Measurements from ENCODE around the gene TEX35.
"Not testable (repeated sequence)": the region's sequence is repeated elsewhere in the genome, so short reads cannot be mapped to it uniquely, and the experiment has no call there.

TEX35 gene

DNA sequence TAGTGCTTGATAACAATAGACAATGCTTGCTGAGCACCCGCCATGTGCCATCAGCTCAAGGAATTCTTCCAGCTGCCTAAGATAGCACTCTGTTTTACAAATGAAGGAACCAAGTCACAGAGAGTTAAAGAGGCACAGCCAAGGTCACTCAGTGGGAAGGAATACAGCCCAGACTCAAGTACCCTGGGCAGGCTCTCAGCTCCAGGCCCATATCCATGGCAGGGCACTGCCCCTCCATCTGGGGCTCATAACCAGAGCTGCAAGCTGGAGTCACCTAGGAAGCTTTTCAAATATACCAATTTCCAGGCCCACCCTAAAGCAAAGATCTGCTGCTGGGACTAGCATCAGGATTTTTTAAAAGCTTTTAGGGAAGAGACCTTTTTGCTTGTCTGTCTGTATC, 17.8 kb upstream of the TEX35 start:
- FAIRE-seq: no peak

GRCh38 chr1:178495741-178496409, 17.0 kb upstream of the TEX35 start:
- FAIRE-seq: no peak

- no peak for FAIRE-seq
These were observed 16.3 kb upstream of the TEX35 start, which contains the start of gene CLEC20A for GRCh38 chr1:178496410-178497135. Gene CLEC20A (minus strand): TSS chr1:178496964. CDS start chr1:178496939, 25 bp downstream.

- no peak for FAIRE-seq
These were observed 14.9 kb upstream of the TEX35 start for GRCh38 chr1:178497903-178498478.

- no peak for FAIRE-seq
These were observed 13.8 kb upstream of the TEX35 start for GRCh38 chr1:178498896-178499675.

DNA sequence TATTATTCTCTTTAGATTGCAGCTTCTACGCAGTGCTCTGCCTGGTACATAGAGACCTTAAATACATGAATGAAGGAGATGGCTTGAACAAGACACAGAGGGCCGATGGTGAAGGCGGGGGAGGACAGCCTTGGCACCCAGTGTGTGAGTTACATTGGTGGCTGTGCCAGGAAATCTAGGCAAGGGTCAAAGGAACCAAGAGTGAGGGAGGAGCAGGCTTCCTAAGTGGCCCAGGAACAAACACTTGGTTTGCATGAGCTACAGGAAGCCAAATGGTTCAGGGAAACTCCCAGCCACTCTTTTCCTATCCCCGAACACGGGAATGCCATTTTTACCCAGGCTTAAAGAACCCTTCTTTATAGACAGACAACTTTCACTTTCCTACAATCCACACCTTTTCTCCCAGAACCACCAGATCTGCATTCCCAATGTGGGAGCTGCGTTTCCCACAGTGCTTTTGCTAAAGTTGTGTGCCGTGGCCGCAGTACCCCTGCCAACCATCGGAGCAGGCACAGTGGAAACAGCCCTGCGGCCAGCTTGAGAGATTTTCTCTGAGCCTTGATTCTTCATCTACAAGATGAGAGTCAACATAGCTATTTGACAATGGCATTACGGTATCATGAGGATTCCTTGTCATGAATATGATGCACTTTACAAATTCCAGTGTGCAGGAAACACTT, 12.7 kb upstream of the TEX35 start:
- no peak for FAIRE-seq

DNA sequence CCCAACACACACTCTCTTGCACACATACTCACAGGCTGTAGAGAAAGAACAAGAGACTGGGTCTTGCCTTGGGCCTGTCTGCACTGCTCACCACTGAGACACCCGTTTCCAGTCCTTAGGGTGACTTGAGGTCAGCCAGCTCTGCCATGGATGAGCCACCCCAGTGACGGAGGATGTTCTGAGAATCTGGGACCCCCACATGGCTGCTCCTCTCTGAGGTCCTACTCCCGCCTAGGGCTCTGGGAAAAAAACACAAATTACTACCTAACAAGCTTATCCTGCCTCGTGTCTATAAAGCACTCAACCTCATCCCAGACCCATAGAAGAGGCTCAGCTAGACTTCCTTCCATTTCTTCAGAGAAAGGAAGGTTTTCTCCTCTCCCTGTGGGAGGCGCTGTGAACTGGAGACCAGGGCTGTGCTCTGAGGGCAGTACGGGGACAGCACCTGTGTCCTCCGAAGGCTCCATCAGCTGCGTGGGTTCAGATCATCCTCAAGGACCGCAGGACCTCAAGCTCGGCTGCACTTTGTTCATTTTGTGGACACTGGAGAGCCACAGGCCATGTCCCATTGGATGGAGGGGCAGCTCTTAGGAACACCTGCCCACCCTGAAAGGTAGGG, 11.9 kb upstream of the TEX35 start:
- FAIRE-seq: no peak

DNA sequence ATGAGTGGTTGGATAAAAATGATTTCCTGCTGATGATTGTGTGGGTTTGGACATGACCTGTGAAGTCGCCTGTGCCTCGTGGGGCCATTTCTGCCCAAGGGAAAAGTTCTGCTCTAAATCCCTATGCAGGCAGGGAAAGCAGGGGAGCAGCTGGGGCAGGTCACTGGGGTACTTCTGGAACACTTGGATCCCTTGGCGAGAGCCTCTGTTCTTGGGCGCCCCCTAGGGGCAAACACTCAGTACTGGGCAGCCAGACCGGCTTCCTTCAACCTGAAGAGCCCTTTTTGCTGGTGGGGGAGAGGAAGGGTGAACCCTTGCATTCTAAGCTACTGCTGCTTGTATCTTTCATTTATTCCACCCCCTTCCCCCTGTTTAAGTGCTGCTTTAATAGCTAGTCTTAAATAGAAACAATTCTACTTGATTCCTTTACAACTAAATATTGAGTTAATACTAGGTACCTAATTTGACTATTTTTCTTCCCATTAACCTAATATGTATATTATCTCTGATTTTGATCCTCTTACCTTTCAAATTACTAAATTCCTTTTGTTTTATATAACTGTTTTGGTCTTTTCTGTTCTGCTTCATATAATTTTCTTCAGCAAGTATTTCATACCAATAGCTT, 11.1 kb upstream of the TEX35 start:
- FAIRE-seq: no peak

DNA sequence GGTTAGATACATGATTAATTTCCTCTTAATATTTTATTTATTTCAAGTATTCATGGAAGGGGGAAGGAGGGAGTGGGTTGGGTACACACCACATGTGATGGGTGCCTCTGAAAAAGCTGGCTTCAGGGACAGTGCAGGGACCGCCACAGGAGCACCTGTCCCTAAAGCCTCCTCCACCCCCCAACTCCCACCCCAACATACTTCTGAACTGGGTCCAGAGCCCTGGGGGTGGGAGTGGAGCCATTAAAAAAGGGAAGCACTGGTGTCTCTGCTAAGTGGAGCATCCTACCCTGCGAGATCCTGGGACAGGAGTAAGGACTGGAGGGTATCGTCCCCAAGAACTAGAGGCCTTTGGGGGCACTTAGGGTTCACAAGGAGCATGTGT, 10.6 kb upstream of the TEX35 start:
- FAIRE-seq: no peak

DNA sequence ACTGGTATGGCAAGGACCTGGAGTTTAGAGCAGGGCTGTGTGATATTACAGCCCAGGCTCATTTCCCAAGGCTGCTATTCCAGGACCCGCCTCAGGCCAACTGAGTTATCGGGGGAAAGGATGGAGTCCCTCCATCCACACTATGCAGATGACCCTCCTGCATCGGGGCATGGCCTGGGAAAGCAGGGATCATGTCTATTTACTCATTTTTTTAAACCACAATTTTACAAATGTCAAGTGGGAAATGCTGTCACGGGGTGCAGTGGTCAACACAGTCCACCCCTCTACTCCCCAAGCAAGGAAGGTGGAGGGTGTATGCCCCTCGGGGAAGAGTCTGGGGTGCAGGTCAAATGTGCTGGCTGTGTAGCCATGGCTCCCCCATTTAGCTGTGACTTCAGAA, 10.1 kb upstream of the TEX35 start:
- no peak for FAIRE-seq

GRCh38 chr1:178503316-178503715, 9.6 kb upstream of the TEX35 start:
- FAIRE-seq: not testable (repeated sequence)

GRCh38 chr1:178503849-178504248, 9.1 kb upstream of the TEX35 start:
- FAIRE-seq: no peak

DNA sequence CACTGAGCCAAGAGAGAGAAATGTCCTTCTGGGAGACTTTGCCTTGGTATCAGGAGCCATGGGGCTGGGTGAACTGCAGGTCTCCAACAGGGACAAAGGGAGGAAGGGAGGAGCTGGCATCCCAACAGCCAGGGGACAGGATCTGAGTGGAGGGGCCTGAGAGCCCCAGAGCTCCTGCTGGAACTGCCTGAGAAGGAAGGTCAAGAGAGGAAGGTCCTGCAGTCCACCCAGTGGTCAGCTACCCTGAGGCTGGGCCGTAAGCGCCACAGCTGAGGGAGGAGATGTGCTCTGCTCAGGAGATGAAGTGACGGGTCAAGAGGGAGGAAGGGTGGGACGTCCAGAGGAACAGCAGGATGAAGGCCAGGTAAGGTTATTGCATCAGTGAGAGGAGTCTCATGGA, 8.6 kb upstream of the TEX35 start:
- FAIRE-seq: no peak

DNA sequence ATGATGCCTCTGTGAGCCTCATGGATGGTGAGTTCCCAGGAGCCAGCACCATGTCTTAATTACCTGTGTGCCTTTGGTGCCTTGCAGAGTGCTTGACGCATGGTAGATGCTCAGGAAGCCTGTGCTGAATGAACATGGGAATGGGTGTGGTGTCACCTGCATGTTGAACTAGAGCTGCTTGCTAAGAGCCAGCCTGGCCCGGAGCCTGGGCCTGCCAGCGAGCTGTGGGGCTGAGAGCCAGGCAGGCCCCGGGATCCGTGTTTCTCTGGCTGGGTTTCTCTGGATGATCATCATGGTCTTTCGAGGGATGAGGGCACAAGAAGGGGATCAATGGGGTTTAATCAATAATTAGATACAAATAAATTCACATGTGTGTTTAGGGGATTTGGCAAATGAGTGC, 6.7 kb upstream of the TEX35 start:
- no peak for FAIRE-seq

DNA sequence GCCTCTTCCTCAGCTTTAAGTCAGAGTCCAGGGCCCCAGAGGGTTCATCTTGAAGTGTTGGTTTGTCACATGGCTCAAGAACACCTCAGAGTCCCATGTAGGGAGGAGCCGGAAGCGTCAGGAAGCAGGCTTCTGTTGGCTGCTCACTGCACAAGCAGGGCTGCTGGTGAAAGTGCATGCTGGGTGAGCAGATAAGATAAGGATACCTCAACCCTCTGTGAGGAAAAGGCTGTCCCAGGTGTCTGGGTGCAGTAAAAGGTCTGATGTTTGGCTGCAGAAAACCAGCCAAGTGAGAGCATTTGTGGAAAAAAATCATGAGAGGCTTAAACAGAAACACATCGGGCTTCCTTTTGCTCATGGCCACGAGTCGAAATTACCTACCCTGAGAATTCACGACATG, 6.2 kb upstream of the TEX35 start:
- no peak for FAIRE-seq

DNA sequence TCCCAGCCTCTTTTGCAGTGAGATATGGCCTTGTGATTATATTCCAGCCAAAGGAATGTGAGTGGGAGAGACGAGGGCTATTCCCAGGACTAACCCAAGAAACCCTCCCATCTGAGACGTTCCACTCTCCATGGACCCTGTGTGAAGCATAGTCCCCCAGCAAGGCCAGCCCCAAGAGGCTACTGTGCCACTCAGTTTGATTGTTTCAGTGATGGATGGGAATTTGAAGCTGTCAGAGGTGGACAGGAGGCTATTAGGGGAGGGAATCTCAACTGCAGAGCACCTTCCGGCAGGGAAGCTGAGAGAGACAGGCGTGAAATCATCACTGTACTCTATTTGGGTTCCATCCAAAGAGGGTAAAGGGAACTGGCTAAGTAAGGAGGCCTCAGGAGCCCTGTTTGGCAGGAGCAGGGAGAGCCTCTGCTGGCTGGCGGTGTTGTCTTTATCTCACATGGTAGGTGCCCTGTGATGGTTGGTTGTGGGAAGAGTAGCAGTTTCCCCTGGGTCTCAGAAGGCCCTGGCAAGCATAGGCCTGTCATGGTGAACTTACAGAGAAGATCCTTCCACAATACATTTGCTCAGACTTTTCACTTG, 3.4 kb upstream of the TEX35 start:
- FAIRE-seq: no peak

DNA sequence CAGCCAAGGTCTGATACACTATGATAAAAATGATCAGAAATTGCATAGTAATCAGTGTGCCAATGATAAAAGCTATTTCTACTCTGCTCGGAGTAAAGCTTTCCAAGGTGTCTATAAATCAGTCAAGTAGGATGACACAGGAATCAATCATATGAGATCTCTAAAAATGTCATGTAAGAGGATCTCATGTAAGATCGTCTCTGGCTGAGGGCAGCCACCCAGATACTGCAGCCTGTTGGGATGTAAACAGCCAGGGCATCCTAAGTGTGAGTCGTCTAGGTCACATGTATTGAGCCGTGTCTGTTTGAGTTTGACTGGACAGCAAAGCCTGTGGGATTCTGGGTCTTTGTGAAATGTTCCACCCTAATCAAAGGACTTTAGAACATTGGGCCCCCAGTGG, 2.8 kb upstream of the TEX35 start:
- FAIRE-seq: no peak

DNA sequence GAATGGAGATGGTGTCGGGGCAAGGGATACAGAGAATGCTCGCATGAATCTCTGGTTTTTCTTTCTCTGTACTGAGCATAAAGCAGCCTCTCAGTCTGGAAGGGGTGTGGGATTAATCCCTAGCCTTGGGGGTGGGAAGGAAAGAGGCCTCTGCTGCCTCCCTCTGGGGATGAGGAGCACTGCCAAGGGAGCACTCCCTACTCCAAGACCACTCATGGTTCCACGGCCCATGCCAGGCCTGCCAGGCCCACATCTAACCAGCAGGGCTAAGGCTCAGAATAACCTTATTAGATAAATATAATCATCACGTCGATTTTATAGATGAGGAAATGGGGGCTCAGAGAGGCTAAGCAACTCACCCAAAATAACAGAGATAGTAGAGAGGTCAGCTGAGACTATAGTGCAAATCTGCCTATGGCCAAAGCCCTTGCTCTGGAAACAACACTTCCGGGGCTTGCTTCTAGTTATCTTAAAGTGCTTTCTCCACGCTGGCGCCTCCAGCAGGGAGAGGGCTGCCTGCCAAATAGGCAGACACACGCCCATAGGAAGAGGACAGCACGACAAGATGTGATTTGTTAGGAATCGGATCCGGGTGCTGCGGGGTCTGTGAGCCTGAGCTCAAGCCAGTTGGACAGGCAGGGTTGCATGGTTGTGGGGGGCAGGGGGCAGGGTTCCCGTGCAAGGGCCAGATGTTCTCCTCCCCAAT, 522 bp downstream of the TEX35 start:
- no peak for FAIRE-seq

DNA sequence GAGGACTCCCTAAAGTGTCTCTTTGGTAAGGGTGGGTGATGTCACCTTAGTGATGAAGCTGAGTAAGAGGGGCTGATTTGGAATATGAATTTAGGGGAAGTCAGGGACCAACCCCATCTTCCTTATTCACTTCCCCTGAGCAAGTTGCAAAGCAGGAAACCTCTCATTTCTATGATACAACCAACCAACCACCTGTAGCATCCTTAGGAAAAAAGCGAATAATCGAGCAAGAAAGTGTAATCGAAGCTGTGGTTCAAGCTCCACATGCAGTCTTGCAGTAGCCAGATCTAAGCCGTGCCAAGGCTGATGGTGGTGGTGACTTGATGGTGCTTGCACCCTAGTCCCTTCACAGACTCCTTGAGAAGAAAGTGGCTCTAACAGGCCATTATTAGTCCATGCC, 3.2 kb downstream of the TEX35 start:
- FAIRE-seq: no peak

DNA sequence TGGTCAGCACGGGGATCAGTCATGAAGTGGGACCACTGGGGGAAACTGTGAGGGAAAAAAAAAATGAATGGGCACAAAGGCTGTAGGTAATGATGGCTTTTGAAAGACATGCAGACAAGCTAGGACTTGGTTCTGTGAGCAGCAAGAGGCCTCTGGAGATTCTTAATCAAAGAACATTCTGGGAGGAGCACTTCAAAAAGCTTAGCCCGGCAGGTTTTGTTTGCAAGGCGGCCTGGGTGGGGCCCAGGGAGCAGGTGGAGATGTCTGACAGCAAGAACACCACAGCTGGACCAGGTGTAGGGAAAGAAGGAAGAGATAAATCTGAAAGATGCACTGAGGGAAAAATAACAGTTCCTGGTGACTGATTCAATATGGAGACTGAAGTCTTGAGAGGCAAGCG, 6.0 kb downstream of the TEX35 start:
- no peak for FAIRE-seq

DNA sequence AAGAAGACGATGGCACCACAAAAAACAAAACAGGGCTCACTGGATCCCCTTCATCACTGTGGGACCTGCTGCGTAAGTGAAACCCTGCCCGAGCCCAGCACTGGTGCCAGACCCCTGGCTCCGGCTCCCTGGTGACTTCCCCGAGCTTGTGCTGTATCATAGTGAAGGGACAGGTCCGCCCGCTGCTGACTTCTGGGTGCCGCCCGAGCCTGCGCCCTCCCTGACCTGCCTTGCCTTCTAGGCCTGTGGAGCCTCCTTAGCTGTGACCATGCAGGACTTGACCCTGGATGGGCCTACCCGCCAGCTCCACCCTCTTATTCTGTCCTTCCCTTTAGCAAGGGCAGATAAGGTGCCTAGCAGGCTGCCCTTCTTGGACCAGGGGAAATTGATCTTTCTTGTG, 7.9 kb downstream of the TEX35 start:
- FAIRE-seq: no peak
